Ovary (tissue), 3 donors: Measurements from ENCODE around the gene GMPPB.

Source experiments
- EP300 ChIP-seq: sonication (generic); formaldehyde crosslinking; IDR thresholded peaks from one replicate; pipeline ENCODE4 v1.6.1; 2017; ENCODE audit warnings: antibody characterized with exemption
- TF ChIP-seq, protein P1 (sequence below), 3 donors: fragments of 450-650 bp in 2 of 3; fragments of 200-600 bp in 1 of 3; IDR thresholded peaks; one replicate each; pipeline versions ENCODE4 v1.5.1 to v1.8.0; 2016 to 2022; ENCODE audit warnings: antibody characterized with exemption in 3 of 3, mild to moderate bottlenecking in 1 of 3
- donor health status: DM: no; HTN: no; CAD: no.

DNA sequence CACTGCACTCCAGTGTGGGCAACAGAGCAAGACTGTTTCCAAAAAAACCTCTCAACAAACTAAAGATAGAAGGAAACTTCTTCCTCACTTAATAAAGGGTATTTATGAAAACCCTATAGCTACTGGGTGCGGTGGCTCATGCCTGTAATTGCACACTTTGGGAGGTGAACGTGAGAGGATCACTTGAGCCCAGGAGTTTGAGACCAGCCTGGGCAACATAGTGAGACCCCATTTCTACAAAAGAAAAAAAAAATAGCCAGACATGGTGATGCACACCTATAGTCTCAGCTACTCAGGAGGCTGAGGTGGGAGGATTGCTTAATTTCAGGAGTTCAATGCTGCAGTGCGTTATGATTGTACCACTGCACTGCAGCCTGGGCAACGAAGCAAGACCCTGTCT is 40.2 kb upstream of the GMPPB start:
- TF ChIP-seq EP300, result no peak
- TF ChIP-seq, protein P1, sequence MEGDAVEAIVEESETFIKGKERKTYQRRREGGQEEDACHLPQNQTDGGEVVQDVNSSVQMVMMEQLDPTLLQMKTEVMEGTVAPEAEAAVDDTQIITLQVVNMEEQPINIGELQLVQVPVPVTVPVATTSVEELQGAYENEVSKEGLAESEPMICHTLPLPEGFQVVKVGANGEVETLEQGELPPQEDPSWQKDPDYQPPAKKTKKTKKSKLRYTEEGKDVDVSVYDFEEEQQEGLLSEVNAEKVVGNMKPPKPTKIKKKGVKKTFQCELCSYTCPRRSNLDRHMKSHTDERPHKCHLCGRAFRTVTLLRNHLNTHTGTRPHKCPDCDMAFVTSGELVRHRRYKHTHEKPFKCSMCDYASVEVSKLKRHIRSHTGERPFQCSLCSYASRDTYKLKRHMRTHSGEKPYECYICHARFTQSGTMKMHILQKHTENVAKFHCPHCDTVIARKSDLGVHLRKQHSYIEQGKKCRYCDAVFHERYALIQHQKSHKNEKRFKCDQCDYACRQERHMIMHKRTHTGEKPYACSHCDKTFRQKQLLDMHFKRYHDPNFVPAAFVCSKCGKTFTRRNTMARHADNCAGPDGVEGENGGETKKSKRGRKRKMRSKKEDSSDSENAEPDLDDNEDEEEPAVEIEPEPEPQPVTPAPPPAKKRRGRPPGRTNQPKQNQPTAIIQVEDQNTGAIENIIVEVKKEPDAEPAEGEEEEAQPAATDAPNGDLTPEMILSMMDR (IDR thresholded peaks at IDR 0.05), result no peak
